Measurements from ENCODE around the gene DIAPH3.

Gene DIAPH3

GRCh38 chr13:60012488-60012887 is 151.2 kb downstream of the DIAPH3 start:
- DNase-seq = no peak

GRCh38 chr13:60009300-60010253 is 154.2 kb downstream of the DIAPH3 start:
- DNase-seq = no peak

- no peak for DNase-seq
Observed at GRCh38 chr13:60001889-60002288, 161.8 kb downstream of the DIAPH3 start.

- DNase-seq = no peak
Observed at GRCh38 chr13:60000976-60001375, 162.8 kb downstream of the DIAPH3 start.

- DNase-seq = no peak
Observed at GRCh38 chr13:60000081-60000480, 163.6 kb downstream of the DIAPH3 start.

GRCh38 chr13:59997976-59998375 is 165.8 kb downstream of the DIAPH3 start:
- DNase-seq = no peak

GRCh38 chr13:59996461-59996980 is 167.2 kb downstream of the DIAPH3 start:
- DNase-seq = no peak

GRCh38 chr13:59991395-59991794 is 172.3 kb downstream of the DIAPH3 start:
- DNase-seq = no peak

GRCh38 chr13:59982631-59983382 is 180.9 kb downstream of the DIAPH3 start:
- no peak for DNase-seq

GRCh38 chr13:59979589-59979988 is 184.1 kb downstream of the DIAPH3 start:
- DNase-seq = no peak

GRCh38 chr13:59978862-59979261 is 184.9 kb downstream of the DIAPH3 start:
- no peak for DNase-seq

- DNase-seq = no peak
Observed at GRCh38 chr13:59976856-59977255, 186.9 kb downstream of the DIAPH3 start.

- DNase-seq = no peak
Observed at GRCh38 chr13:59975807-59976435, 187.8 kb downstream of the DIAPH3 start.

- no peak for DNase-seq
Observed at GRCh38 chr13:59970847-59971246, 192.9 kb downstream of the DIAPH3 start.

- DNase-seq = no peak
Observed at GRCh38 chr13:59963827-59964226, 199.9 kb downstream of the DIAPH3 start.

GRCh38 chr13:59963383-59963782 is 200.3 kb downstream of the DIAPH3 start:
- DNase-seq = no peak

- DNase-seq = no peak
Observed at GRCh38 chr13:59962343-59962742, 201.4 kb downstream of the DIAPH3 start.

GRCh38 chr13:59960683-59961082 is 203.0 kb downstream of the DIAPH3 start:
- DNase-seq = no peak

- DNase-seq = no peak
Observed at GRCh38 chr13:59957438-59957837, 206.3 kb downstream of the DIAPH3 start.

- DNase-seq = no peak
Observed at GRCh38 chr13:59954601-59955000, 209.1 kb downstream of the DIAPH3 start.

GRCh38 chr13:59951011-59951410 is 212.7 kb downstream of the DIAPH3 start:
- no peak for DNase-seq

- no peak for DNase-seq
Observed at GRCh38 chr13:59950266-59950665, 213.5 kb downstream of the DIAPH3 start.

GRCh38 chr13:59948686-59949085 is 215.0 kb downstream of the DIAPH3 start:
- no peak for DNase-seq

All from T1000 (cell line).